HG03575 (cell line): Measurements from ENCODE around the gene UBL4B.

Experiments
- ATAC-seq: cut with Tn5 transposase; IDR thresholded peaks from one replicate; pipeline ENCODE4 v1.9.1; 2021; ENCODE audit not compliant: unreplicated experiment, insufficient number of reproducible peaks, low FRiP score; ENCODE audit errors: extremely low read depth

UBL4B gene

GRCh38 chr1:110144366-110144765 is 32.1 kb downstream of the UBL4B start:
- no peak for ATAC-seq

- no peak for ATAC-seq
These were observed 36.7 kb downstream of the UBL4B start for GRCh38 chr1:110148961-110149360.

DNA sequence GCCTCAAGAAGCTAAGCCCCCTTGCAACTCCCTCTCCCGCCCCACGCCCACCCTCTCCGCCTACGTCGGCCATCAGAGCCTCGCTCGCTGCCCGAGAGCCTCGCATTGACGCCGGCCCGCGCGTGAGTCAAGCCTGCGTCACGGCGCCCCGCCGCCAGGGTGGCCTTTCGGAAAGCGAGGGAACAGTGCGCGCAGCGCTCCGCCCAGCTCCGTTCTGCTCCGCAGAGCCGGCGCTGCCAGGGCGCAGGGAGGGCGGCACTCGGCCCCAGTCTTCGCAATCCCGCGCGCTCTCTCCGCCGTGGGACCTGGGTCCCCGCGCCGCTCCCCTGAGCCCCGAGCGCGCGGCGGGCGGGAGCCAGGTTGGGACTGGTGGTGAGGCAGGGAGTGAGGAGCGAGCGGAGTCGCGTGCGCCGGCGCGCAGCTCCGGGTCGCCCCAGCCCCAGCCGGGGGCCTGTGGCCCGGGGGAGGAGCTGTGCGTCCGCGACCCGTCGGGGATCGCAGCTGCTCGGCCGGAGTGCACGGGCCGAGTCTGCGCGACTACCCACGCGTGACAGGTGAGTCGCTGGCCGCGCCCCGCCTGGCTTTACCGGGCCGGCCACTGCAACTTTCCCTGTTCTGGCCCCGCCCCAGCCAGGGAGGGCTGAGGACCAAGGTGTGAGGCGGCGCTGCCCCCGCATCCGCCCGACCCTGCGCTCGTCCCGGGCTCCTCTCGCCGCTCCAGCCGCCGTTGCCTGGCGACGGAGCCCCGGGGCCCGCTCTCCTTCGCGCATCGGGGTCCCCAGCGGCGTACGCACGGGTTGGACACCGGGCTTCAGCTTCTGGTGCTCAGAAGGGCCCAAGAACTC is 38.3 kb downstream of the UBL4B start, which contains the start of gene SLC6A17:
SLC6A17 (plus strand) TSS at position 165 of the 845 bp plus-strand sequence. CDS start 16,436 bp downstream, outside the sequence.
- no peak for ATAC-seq

DNA sequence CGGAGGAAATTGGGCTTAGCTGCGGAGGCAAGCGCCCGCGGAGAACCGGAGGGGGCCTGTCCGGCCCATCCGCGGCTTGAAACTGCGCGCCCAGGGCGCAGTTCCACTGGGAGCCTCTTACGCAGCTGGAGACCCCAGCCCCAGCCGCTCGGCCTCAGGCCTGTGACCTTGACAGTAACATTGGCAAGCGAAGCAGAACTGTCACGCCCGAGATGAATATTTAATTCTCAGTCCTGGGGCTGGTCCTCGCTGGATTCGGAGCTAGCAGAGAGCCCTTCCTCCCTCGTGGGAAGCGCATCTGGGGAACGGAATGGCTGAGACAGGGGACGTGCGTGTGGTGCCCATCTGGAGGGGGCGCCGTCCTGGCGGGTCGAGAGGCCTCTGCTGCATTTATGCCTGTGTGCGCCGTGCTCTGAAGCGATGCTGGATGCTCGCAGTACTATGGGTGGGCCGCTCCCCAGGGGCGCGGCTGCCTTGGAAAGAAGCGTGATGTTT is 39.0 kb downstream of the UBL4B start:
- ATAC-seq: no peak

DNA sequence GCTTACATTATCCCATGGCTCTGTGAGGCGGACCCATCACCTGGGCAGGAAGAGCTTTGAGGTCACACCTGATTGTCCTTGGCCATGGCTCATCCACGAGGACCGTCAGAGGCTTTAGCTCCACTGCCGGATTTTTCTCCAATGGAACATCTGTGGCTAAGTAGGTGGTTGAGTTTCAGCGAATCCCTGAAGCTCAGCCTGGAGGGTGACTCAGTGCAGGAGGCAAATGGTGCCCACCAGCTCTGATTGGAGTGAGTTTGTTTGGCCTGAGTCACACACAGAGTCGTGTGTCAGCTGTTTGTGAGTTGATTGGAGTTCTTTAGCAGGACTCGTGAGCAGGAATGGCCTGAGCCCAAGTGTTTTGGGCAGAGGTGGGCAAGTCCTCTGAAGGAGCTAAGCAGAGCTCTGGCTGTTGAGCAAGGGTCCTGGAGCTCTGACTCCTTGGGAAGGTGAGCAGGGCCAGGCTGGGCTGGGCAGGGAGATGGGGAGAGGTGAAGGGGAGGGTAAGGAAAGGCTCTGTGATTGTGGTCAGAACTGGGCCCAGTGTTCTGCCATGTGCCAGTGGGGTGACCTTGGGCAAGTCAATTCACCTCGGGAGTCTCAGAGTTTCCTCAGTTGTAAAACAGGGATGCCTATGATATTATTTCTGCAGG is 40.0 kb downstream of the UBL4B start:
- ATAC-seq: no peak

DNA sequence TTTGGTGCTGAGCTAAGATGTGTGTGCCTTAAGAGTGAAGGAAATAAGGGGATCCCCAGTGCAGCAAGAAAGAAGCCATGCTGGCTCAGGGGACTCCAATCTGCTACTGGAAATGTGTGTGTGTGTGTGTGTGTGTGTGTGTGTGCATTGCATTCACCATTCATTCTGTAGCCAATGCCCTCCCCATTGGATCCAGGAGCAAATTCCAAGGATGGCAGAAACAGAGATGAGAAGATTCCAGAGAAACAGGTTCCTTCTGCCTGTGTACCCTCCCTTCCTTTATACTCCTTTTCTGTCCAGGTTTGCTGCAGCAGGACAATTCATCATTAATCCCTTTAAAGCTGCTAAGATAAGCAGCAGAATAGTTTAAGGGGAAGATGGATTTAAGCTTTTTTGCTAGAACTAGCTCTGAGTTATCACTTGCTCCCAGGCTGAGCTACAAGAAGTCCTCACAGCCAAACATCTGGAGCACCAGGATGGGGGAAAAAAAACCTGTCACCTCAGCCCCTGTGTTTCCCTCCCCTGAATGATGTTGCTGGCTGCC is 41.2 kb downstream of the UBL4B start:
- ATAC-seq: no peak

DNA sequence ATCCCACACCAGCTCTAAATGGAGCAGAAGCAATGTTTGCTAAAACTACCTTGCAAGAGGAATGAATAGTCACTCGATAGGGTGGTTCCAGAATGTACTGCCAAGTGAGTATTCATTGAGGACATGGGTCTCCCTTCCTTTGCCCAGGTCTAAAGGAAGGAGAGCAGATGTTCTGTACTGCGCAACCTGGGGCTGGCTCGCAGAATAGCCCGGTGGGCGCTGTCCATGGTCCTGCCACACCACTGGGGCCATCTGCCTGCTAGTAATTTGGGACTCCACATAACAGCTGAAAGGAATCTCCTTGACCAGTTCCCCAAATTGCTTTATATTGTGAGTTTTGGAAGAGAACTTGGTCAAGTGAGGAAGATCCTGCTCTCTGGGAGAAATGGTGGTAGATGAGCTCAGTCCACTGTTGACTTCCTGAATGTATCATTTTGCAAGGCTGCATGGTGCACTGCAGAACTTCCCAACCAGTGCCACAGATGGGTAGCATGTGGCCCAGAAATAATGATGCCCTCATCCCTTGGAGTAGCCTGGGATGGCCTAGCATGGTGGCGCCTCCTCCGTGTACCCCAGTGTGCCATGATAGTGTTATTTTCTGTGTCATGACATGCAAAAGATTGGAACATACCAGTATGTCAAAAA is 43.8 kb downstream of the UBL4B start:
- no peak for ATAC-seq

GRCh38 chr1:110158261-110158660 is 46.0 kb downstream of the UBL4B start:
- no peak for ATAC-seq

- no peak for ATAC-seq
These were observed 46.9 kb downstream of the UBL4B start for GRCh38 chr1:110159168-110159567.

- no peak for ATAC-seq
These were observed 48.4 kb downstream of the UBL4B start for GRCh38 chr1:110160538-110161100.

GRCh38 chr1:110161165-110161564 is 48.9 kb downstream of the UBL4B start:
- no peak for ATAC-seq

GRCh38 chr1:110161849-110162248 is 49.6 kb downstream of the UBL4B start:
- no peak for ATAC-seq
